Activated naive CD4-positive, alpha-beta T cell treated with anti-CD3 and anti-CD28 coated beads for 36 hours (primary cell): ENCODE data around the gene TRIM14. TPM values are rescaled to one million over a fixed set of nuclear protein-coding genes. Genes with fewer than 3 reads are reported as not detected.
A peak's percentile ranks its signal among the peaks of the same experiment; 100 is the strongest.
"Not testable (repeated sequence)": the region's sequence is repeated elsewhere in the genome, so short reads cannot be mapped to it uniquely, and the experiment has no call there.

Source experiments
- CTCF ChIA-PET: fragments of 350-600 bp; sonication (Branson Sonifier 250); formaldehyde crosslinking; loops from one replicate; lab custom pipeline; 2021; ENCODE audit warnings: antibody characterized with exemption; lab: Charles Lee
- DNase-seq: peaks from one replicate; pipeline ENCODE4 v3.0.0-alpha.2; 2020
- H3K27ac Mint-ChIP-seq: one replicate; pipeline ENCODE4 v1.8.0; 2021; ENCODE audit warnings: mild to moderate bottlenecking, mixed read lengths
- H3K27me3 Mint-ChIP-seq: one replicate; pipeline ENCODE4 v1.8.0; 2021; ENCODE audit warnings: low read depth, mixed read lengths
- H3K36me3 Mint-ChIP-seq: one replicate; pipeline ENCODE4 v1.8.0; 2021; ENCODE audit warnings: low read depth, mixed read lengths
- H3K4me1 Mint-ChIP-seq: one replicate; pipeline ENCODE4 v1.8.0; 2021; ENCODE audit warnings: low read depth, mixed read lengths
- H3K4me3 Mint-ChIP-seq: one replicate; pipeline ENCODE4 v1.8.0; 2021; ENCODE audit warnings: mild to moderate bottlenecking, moderate library complexity, mixed read lengths
- H3K9me3 Mint-ChIP-seq: one replicate; pipeline ENCODE4 v1.8.0; 2021; ENCODE audit warnings: mixed read lengths
- intact Hi-C: fragments of 100-400 bp; cut with micrococcal nuclease; formaldehyde crosslinking; loops from one replicate; pipeline ENCODE4 v1.15.1; 2023
- total RNA-seq, 2 experiments: library from RNA; stranded (reverse); gene quantifications; one replicate each; pipeline ENCODE4 v1.2.3, GENCODE V29; 2021

The TRIM14 gene
- total RNA-seq, 2 experiments from 2014 or later, result 49.6 to 55.0 TPM

GRCh38 chr9:98135558-98135934, 16.5 kb upstream of the TRIM14 start:
- Mint-ChIP-seq H3K36me3 (no peaks in the 10 kb centered on the region), H3K9me3 (no peaks in the 10 kb centered on the region), H3K27me3 (no peaks in the 10 kb centered on the region), H3K4me1 (peaks cover 2% of the 10 kb centered on the region), H3K27ac (no peak overlapping the region), H3K4me3 (no peak overlapping the region)
- intact Hi-C loops, result no loop called here
- DNase-seq, result no peak
- CTCF ChIA-PET, result interaction anchor here (0.8 kb wide), 1 partner anchor 546 kb away, joined by 4 read pairs; no protein-coding TSS in a partner anchor

- no peak for DNase-seq
- Mint-ChIP-seq H3K27me3 (no peaks in the 10 kb centered on the region), H3K4me1 (peaks cover 2% of the 10 kb centered on the region), H3K36me3 (no peaks in the 10 kb centered on the region), H3K9me3 (no peaks in the 10 kb centered on the region), H3K27ac (no peak overlapping the region), H3K4me3 (no peak overlapping the region)
- CTCF ChIA-PET, result interaction anchor here (0.6 to 0.8 kb wide), 2 partner anchors 66 to 546 kb away, joined by 4 read pairs; no protein-coding TSS in a partner anchor
- intact Hi-C loops, result no loop called here
These were observed 15.9 kb upstream of the TRIM14 start for GRCh38 chr9:98134702-98135557.

DNA sequence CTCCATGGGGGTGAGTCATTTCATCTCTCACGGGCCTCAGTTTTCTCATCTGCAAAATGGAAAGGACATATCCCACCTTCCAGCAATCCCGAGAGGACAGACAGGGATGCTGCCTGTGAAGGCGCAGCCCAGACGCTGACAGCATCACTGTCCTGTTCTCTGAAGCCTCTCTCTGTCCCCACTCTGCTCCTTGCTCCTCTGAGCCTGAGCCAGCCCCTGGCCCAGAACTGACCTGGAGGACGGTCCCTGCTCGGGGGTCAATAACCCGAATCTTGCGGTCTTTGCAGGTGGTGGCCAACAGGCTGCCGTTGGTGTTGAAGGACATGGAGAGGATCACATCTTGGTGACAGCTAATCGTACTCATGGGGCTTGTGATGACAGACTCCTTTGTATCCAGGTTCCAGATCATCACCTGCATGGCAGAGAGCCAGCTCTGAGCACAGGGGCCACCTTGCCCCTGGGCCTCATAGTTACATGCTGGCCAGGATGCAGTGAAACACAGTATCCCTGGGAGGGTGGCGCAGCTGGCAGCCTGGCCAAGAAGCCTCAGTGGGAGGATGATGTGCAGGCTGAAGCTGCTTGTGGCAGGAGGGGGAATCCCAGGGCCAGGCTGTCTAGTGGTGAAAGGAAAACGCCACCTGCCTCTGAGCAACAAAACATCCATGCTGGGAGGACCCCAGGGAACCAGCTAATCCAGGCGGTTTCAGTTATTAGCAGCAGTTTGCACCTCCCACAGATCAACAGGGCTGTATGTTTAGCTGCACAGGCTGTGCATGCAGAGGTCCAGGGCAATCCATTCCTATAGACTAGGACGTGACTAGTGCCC, 14.0 kb upstream of the TRIM14 start:
- CTCF ChIA-PET, result interaction anchor here (0.6 kb wide), 1 partner anchor 56 kb away, joined by 3 read pairs; no protein-coding TSS in a partner anchor
- Mint-ChIP-seq H3K27me3 (no peaks in the 10 kb centered on the region), H3K4me3 (no peak overlapping the region), H3K9me3 (no peaks in the 10 kb centered on the region), H3K27ac (peak overlapping the region; percentile 50), H3K36me3 (no peaks in the 10 kb centered on the region), H3K4me1 (peaks cover 2% of the 10 kb centered on the region)
- intact Hi-C loops, result no loop called here
- peak; percentile 25 for DNase-seq

DNA sequence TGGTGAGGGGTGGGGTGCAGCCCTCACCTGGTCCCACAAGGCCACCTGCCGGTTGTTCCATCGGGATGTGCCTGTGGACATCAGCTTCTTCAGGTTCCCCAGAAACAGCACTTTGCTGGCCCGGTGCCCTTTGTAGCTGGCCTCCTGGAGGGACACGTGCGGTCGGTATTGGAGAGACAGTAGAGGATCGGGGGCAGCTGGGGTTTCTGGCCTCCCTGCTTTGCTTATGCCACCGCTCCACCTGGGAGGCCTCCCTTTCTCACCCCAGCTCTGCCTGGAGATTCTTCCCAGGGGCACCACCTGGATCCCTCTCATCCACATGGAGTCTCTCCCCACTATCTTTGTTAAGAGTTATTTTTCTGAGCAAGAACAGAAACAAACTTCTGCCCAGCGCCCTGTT, 13.1 kb upstream of the TRIM14 start:
- intact Hi-C loops, result no loop called here
- CTCF ChIA-PET, result no interaction called here

GRCh38 chr9:98130576-98131228, 11.7 kb upstream of the TRIM14 start:
- Mint-ChIP-seq H3K27me3 (no peaks in the 10 kb centered on the region), H3K27ac (no peak overlapping the region), H3K36me3 (peaks cover 4% of the 10 kb centered on the region), H3K9me3 (no peaks in the 10 kb centered on the region), H3K4me3 (no peak overlapping the region), H3K4me1 (peaks cover 2% of the 10 kb centered on the region)
- DNase-seq, result no peak
- intact Hi-C loops, result no loop called here
- CTCF ChIA-PET, result no interaction called here

More for the DNA sequence above, 13.1 kb upstream of the TRIM14 start:
- no peaks in the 10 kb centered on the region for H3K36me3 Mint-ChIP-seq
- H3K4me1 Mint-ChIP-seq, result peaks cover 2% of the 10 kb centered on the region
- H3K27ac Mint-ChIP-seq, result no peak overlapping the region
- H3K27me3 Mint-ChIP-seq, result no peaks in the 10 kb centered on the region
- no peak overlapping the region for H3K4me3 Mint-ChIP-seq
- no peak for DNase-seq
- no peaks in the 10 kb centered on the region for H3K9me3 Mint-ChIP-seq

GRCh38 chr9:98130060-98130459, 11.0 kb upstream of the TRIM14 start:
- H3K9me3 Mint-ChIP-seq, intact Hi-C loops, H3K27me3 Mint-ChIP-seq, H3K4me1 Mint-ChIP-seq, DNase-seq, H3K27ac Mint-ChIP-seq, H3K4me3 Mint-ChIP-seq, H3K36me3 Mint-ChIP-seq, CTCF ChIA-PET: not testable (repeated sequence)

- Mint-ChIP-seq H3K36me3 (peaks cover 4% of the 10 kb centered on the region), H3K27me3 (no peaks in the 10 kb centered on the region), H3K27ac (no peak overlapping the region), H3K4me3 (no peak overlapping the region), H3K9me3 (no peaks in the 10 kb centered on the region), H3K4me1 (peaks cover 2% of the 10 kb centered on the region)
- no peak for DNase-seq
- intact Hi-C loops, result no loop called here
- CTCF ChIA-PET, result interaction anchor here (0.5 to 1.1 kb wide), 2 partner anchors 8 to 12 kb away, joined by 3 read pairs; no protein-coding TSS in a partner anchor
These were observed 10.4 kb upstream of the TRIM14 start for GRCh38 chr9:98129451-98129881.

DNA sequence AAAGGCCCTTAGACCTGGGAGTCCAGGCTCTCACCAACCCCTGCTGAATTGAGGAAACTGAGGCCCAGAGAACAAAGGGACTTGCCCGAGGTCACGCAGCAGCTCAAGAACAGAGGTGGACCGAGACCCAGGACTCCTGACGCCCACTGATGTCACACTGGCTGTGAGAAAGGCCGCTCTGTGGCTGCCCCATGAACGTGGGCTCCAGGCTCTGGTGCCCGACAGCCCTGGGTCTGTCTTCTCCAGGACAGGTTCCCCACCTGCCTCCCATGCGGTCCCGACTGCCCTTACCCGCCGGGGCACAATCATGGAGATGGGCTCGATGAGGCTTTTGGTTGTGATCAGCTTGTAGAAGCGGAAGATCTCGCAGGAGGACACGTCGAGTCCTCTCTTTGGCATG, 9.3 kb upstream of the TRIM14 start:
- Mint-ChIP-seq H3K4me3 (no peak overlapping the region), H3K36me3 (peaks cover 4% of the 10 kb centered on the region), H3K4me1 (peaks cover 2% of the 10 kb centered on the region), H3K27me3 (no peaks in the 10 kb centered on the region), H3K9me3 (no peaks in the 10 kb centered on the region), H3K27ac (no peak overlapping the region)
- intact Hi-C loops, result no loop called here
- CTCF ChIA-PET, result interaction anchor here (0.6 to 1.0 kb wide), 2 partner anchors 16 to 204 kb away, joined by 3 read pairs; no protein-coding TSS in a partner anchor
- no peak for DNase-seq

- H3K27me3 Mint-ChIP-seq, result no peaks in the 10 kb centered on the region
- H3K27ac Mint-ChIP-seq, result no peak overlapping the region
- no peak overlapping the region for H3K4me3 Mint-ChIP-seq
- no peaks in the 10 kb centered on the region for H3K4me1 Mint-ChIP-seq
- CTCF ChIA-PET, result interaction anchor here (0.6 to 0.7 kb wide), 2 partner anchors 55 to 184 kb away, joined by 4 to 6 read pairs; no protein-coding TSS in a partner anchor
- DNase-seq, result no peak
- peaks cover 4% of the 10 kb centered on the region for H3K36me3 Mint-ChIP-seq
- no peaks in the 10 kb centered on the region for H3K9me3 Mint-ChIP-seq
- intact Hi-C loops, result no loop called here
These were observed 8.2 kb upstream of the TRIM14 start for GRCh38 chr9:98127226-98127625.

GRCh38 chr9:98124637-98125426, 5.8 kb upstream of the TRIM14 start:
- no peak overlapping the region for H3K27ac Mint-ChIP-seq
- no peak for DNase-seq
- CTCF ChIA-PET, result no interaction called here
- H3K36me3 Mint-ChIP-seq, result peaks cover 4% of the 10 kb centered on the region
- intact Hi-C loops, result no loop called here
- H3K9me3 Mint-ChIP-seq, result no peaks in the 10 kb centered on the region
- no peaks in the 10 kb centered on the region for H3K27me3 Mint-ChIP-seq
- peaks cover 21% of the 10 kb centered on the region for H3K4me1 Mint-ChIP-seq
- no peak overlapping the region for H3K4me3 Mint-ChIP-seq

DNA sequence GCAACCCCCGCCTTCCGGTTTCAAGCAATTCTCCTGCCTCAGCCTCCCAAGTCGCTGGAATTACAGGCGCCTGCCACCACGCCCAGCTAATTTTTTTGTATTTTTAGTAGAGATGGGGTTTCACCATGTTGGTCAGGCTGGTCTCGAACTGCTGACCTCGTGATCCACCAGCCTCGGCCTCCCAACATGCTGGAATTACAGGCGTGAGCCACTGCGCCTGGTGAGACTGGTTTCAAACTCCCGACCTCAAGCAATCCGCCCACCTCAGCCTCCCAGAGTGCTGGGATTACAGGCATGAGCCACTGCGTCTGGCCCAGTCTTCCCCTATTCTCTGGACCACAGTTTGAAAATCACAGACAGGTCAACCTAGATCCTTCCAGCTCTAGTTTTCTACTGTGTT, 5.1 kb upstream of the TRIM14 start:
- intact Hi-C loops, H3K27me3 Mint-ChIP-seq, H3K36me3 Mint-ChIP-seq, H3K27ac Mint-ChIP-seq, H3K4me3 Mint-ChIP-seq, H3K9me3 Mint-ChIP-seq, DNase-seq: not testable (repeated sequence)
- H3K4me1 Mint-ChIP-seq, result peaks cover 26% of the 10 kb centered on the region
- CTCF ChIA-PET, result interaction anchor here (0.7 kb wide), 1 partner anchor 34 kb away, joined by 4 read pairs; no protein-coding TSS in a partner anchor
